Upper lobe of left lung (tissue), 4 donors: ENCODE data around the gene FYN.

Experiments used
- POLR2AphosphoS5 ChIP-seq, 2 donors: sonication (generic); formaldehyde crosslinking; IDR thresholded peaks; one replicate each; pipeline ENCODE4 v1.5.1; 2017; ENCODE audit warnings: antibody characterized with exemption in 2 of 2
- TF ChIP-seq, protein P1 (sequence below), 6 experiments: fragments of 450-650 bp in 4 of 6; fragments of 200-600 bp in 2 of 6; sonication (generic) in 2 of 6; IDR thresholded peaks; one replicate each; pipeline ENCODE4 v1.5.1; 2016 to 2019; ENCODE audit warnings: antibody characterized with exemption in 6 of 6

DNA sequence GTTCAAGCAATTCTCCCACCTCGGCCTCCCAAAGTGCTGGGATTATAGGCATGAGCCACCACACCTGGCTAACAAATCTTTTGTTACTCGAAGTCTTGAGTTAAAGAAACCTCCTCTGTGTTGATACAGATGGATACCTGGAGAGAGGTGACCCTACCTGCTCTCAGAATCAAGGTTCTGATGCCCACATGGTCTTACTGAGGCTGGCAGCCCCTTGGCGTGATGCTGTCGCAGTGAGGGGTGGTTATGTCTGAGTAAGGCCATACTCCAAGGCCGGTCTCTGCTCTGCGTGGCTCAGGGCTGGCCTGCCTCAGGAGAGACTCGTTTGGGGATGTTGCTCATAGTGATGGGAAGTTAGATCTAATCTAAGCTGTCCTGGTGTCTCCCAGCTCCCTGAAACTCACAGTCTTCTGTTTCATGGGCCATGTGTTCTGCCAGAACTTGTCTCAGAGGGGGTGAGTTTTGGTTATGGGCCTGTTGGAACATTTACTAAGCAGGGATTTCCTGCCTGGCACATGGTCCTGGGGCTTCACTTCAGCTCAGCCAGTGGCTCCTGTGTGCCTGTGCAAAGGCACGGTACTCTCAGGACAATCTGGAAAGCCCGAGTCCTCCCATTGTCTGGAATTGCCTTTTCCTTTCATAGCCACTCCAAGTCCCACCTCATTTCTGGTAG is 250.1 kb downstream of the FYN start:
- TF ChIP-seq, protein P1, sequence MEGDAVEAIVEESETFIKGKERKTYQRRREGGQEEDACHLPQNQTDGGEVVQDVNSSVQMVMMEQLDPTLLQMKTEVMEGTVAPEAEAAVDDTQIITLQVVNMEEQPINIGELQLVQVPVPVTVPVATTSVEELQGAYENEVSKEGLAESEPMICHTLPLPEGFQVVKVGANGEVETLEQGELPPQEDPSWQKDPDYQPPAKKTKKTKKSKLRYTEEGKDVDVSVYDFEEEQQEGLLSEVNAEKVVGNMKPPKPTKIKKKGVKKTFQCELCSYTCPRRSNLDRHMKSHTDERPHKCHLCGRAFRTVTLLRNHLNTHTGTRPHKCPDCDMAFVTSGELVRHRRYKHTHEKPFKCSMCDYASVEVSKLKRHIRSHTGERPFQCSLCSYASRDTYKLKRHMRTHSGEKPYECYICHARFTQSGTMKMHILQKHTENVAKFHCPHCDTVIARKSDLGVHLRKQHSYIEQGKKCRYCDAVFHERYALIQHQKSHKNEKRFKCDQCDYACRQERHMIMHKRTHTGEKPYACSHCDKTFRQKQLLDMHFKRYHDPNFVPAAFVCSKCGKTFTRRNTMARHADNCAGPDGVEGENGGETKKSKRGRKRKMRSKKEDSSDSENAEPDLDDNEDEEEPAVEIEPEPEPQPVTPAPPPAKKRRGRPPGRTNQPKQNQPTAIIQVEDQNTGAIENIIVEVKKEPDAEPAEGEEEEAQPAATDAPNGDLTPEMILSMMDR (IDR thresholded peaks at IDR 0.05) = no peak
- no peak for TF ChIP-seq POLR2AphosphoS5 (IDR thresholded peaks at IDR 0.05)
